NK-92 (cell line): ENCODE results near the gene SFN.
"Not testable (repeated sequence)": the region's sequence is repeated elsewhere in the genome, so short reads cannot be mapped to it uniquely, and the experiment has no call there.

Experiments used
- DNase-seq: peaks from one replicate; lab custom pipeline; 2025; ENCODE audit not compliant: unreplicated experiment; lab: John Stamatoyannopoulos, UW

The SFN gene

GRCh38 chr1:26838474-26839338, 24.2 kb upstream of the SFN start:
- no peak for DNase-seq

DNA sequence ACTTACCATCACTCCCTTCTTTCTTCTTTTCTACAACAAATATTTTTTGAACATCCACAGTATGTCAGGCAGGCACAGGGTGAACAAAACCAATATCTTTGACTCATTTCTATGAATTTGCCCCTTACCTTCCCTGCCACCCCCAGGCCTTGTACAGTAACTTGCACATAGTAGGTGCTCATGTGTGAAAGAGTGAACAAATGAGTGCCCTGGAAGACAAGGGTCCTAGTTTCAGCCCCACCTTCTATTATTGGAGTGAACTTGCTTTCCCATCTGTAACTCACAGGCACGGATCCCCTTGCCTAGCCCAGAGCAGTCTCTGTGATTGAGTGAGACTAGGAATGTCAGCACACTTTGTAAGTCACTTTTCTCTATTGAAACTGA, 23.6 kb upstream of the SFN start:
- no peak for DNase-seq

DNA sequence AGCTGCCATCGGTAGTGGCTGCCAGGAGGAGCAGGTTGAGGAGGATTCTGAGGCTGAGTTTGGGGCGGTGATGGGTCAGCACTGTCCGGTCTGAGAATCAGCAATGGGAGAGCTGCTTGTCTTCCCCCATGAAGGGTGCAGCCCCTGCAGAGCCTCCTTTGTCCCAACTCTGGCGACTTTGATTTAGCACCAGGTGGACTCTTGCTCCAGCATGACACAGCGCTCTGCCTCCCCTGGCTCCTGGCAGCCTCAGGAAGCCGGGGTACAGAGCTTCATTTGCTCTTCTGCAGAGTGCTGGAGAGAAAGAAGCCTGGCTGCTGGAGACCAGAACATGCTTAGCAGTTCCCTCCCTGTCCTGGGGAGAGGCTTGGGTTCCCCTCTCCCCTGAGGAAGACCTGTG, 23.2 kb upstream of the SFN start:
- DNase-seq = no peak

- DNase-seq = no peak
These were observed 18.3 kb upstream of the SFN start for GRCh38 chr1:26844424-26845196.

GRCh38 chr1:26847826-26848225, 15.1 kb upstream of the SFN start:
- not testable (repeated sequence) for DNase-seq

DNA sequence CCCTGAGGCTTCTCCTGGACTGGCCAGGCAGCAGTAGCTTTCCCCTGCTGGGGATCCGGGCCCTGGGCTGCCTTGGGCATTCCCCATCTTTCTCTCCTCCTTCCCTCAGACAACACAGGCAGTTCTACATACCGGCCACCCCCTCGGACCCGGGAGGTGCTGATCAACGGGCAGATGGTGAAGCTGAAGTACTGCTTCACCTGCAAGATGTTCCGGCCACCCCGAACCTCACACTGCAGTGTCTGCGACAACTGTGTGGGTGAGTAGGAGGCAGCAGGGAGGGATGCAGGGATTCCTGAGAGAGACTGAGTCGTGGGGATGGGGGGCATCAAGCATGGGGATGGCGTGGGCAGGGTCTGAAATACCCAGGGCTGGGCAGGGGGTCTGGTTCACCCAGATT, 14.4 kb upstream of the SFN start:
- no peak for DNase-seq

- DNase-seq = no peak
These were observed 13.8 kb upstream of the SFN start for GRCh38 chr1:26848941-26849774.

DNA sequence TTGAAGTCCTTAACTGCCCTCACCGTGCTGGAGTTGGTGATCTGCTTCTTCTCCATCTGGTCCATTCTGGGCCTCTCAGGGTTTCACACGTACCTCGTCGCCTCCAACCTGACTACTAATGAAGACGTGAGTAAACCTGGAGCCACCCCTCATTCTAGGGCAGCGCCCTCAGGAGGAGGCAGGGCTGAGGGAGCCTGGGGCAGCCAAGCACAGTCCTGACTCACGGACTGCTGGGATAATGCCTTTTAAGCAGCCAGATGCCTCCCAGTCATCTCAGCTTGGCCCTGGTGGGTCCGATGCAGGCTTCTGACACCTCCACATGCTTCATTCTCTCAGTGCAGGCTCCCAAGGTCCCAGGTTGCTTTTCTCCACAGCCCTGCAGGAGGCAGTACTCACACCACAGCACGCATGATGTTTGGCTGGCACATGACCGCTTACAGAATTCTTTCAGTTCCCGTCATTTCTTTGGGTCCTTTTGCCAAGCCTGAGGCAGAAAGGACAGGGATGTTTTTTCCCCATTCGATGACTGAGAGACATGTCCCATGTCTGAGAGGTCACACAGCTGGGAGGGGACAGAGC, 11.8 kb upstream of the SFN start:
- no peak for DNase-seq

DNA sequence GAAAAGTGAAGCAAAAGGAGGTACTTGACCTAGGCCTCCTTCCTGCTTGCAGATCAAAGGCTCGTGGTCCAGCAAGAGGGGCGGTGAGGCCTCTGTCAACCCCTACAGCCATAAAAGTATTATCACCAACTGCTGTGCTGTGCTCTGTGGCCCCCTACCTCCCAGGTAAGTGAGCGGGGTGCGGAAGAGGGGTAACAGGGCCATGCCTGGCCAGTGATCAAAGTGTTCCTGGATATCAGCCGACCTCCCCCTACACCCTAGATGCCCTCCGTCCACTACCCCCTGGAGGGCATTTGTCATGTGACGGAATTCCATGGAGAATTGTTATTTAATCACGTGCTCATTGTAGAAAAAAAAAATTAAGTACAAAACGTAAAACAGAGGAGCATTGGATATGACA, 10.2 kb upstream of the SFN start:
- DNase-seq = no peak

GRCh38 chr1:26853156-26853555, 9.8 kb upstream of the SFN start:
- DNase-seq = no peak

DNA sequence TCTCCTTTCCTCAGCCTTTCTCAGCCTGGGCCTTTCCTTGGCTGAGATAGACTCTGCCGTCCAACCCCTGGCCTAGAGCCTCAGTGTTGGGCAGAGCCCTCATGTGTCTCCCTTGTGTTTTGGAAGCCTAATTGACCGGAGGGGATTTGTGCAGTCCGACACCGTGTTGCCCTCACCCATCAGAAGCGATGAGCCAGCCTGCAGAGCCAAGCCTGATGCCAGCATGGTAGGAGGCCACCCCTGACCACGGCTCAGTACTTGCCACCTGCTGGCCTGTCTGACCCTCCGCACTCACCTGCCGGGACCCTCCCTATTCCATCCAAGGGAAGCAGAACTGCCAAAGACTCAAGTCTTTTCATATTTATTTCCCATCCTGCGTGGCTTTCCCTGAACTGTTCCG, 9.3 kb upstream of the SFN start:
- DNase-seq = no peak

GRCh38 chr1:26854906-26855305, 8.0 kb upstream of the SFN start:
- no peak for DNase-seq

DNA sequence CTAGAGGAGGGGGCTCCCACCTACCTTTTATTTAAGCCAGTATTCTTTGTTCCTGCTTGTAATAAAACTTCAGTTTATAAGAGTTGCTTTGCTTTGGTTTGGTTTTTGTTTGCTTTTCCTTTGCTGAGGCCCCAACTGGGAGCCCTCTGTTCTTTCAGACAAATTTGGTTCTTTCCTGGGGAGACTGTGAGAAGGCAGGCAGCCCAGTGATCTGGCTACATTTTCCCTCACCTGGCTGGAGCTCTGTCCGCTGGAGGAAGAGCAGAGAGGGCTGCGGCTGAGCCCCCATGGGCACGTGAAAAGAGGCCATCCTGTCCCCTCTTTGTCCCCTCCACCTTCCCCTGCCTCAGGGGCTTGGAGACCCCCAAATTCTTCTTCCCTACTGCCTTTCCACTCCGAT, 7.3 kb upstream of the SFN start:
- DNase-seq = no peak

DNA sequence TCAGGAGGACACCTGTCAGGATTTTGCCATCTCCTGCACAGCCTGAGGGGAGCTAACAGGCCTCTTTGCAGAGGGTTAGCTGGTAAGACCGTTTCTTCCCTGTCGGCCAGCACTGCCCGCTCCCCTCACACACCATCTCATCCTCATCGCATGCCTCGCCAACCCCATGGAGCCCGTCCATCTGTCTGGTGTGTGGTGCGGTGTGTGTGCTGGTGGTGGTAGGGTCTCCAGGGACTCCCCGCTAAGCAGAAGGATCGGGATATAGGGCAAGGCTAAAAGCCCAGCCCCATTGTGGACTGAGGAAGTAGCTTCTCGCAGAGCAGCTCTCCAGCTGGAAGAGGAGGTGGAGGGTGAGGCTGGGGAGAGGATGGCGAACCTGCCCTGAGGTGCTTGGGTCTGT, 6.8 kb upstream of the SFN start:
- DNase-seq = no peak

GRCh38 chr1:26856604-26857469, 6.1 kb upstream of the SFN start:
- no peak for DNase-seq

GRCh38 chr1:26857473-26858060, 5.4 kb upstream of the SFN start:
- no peak for DNase-seq

DNA sequence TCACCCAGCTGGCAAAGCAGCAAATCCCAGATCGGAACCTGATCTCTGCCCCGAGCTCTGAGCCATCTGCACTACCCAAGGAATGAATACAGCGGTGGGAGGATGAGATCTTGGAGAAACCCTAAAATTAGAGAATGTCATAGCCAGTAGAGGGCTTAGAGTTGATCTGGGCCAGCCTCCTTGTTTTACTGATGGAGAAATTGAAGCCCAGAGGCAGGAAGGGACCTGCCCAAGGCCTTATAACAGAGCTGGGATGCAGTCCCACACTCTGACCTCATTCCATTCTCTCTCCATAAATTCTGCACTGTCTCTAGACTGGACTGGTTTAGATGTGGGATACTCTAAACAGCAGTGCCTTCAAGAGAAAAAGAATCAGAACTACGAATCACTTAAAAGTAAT, 4.8 kb upstream of the SFN start:
- DNase-seq = no peak

DNA sequence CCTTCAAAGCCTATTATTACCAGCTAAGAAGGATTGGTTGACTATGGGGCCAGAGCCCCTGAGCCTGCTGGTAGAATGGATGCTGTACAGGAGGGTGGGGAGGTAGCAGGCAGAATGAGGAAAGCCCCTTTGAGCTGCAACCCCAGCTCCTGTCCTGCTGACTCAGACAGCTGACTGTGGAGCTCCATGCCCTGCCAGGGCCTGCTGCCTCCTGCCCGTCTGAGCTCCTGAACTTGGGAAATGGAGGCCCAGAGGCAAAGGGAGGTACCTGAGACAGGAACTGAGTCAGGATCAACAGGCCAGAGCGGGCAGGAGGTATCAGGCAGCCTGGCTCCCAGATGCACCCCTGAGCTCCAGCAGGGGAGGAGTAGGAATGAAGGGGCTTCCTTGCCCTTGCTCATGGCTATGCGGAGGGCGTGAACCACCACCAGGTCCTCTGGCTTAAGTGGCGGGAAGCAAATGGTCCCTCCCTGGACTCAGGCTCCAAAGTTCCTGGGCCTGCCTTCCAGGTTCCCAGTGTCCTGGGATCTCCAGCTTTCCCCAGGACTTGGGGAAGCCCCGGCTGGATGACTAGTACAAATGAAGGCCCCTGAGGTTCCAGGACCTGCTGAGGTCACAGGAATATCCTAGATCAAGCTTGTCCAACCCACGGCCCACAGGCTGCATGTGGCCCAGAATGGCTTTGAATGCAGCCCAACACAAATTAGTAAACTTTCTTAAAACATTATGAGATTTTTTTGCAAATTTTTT, 3.9 kb upstream of the SFN start:
- DNase-seq = no peak

DNA sequence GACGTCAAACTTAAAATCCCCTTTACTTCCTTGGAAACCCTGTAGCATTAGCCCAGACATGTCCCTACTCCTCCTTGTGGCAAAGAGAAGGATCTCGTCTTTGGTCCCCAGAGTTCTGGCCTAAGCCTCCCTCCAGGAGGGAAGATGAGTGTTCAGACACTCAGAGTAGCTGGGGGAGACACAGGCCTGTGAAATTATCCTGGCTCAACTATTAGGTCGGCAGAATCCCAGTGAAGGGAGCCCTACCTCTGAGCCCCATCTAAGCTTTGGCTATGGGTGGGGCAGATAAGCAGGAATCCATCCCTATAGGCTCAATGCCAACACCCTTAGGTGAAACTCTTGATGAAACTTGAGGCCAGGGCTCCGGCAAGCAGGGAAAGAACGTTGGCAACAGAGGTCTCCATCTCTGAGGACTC, 1.7 kb upstream of the SFN start:
- no peak for DNase-seq
